ENCODE data around the gene CHN2. TPM values are rescaled to one million over a fixed set of nuclear protein-coding genes. Genes with fewer than 3 reads are reported as not detected.

CHN2 gene
- polyA plus RNA-seq, 1 donor from 2014 or later: 136 TPM

- H3K27ac ChIP-seq (ENCODE audit: low read length): no peak overlapping the region
Measured at GRCh38 chr7:29272057-29272456, 77.5 kb downstream of the CHN2 start.

GRCh38 chr7:29274146-29275017, 79.8 kb downstream of the CHN2 start:
- Histone ChIP-seq H3K79me2 (replicated peaks; ENCODE audit: insufficient read depth, low read length) (peaks cover 36% of the 10 kb centered on the region), H3K4me3 (ENCODE audit: low read length) (no peak overlapping the region), H3K4me2 (ENCODE audit: low read length) (no peak overlapping the region), H3K36me3 (ENCODE audit: insufficient read depth, low read length) (no peaks in the 10 kb centered on the region), H3K27me3 (ENCODE audit: insufficient read depth, low read depth, low read length) (no peaks in the 10 kb centered on the region), H3K9me3 (ENCODE audit: low read length) (no peaks in the 10 kb centered on the region), H3K9me2 (ENCODE audit: insufficient read depth, low read length) (no peaks in the 10 kb centered on the region), H2AFZ (ENCODE audit: low read depth, low read length) (no peak overlapping the region), H3F3A (ENCODE audit: insufficient read depth, low read length, poor library complexity, severe bottlenecking) (no peaks in the 10 kb centered on the region), H4K20me1 (ENCODE audit: insufficient read depth) (peaks cover 9% of the 10 kb centered on the region), H3K9ac (ENCODE audit: low read length) (peak overlapping the region; percentile 0), H3K27ac (ENCODE audit: low read length) (no peak overlapping the region)
- TF ChIP-seq RAD21 (conservative IDR thresholded peaks at IDR 0.05) (no peak), EZH2 (IDR thresholded peaks at IDR 0.05; ENCODE audit: borderline replicate concordance, insufficient read depth, low read length, poor library complexity, severe bottlenecking) (no peak), CTCF (IDR thresholded peaks at IDR 0.05; ENCODE audit: poor library complexity, severe bottlenecking) (no peak), MXI1 (conservative IDR thresholded peaks at IDR 0.05; ENCODE audit: poor library complexity, severe bottlenecking) (no peak), REST (IDR thresholded peaks at IDR 0.05; ENCODE audit: borderline replicate concordance) (no peak), SMC3 (conservative IDR thresholded peaks at IDR 0.05; ENCODE audit: poor library complexity) (no peak), TAF1 (IDR thresholded peaks at IDR 0.05; ENCODE audit: low read depth) (no peak), POLR2AphosphoS5 (IDR thresholded peaks at IDR 0.05) (no peak), EP300 (conservative IDR thresholded peaks at IDR 0.05; ENCODE audit: poor library complexity, severe bottlenecking) (no peak)

More at GRCh38 chr7:29272057-29272456, 77.5 kb downstream of the CHN2 start:
- Histone ChIP-seq H2AFZ (ENCODE audit: low read depth, low read length) (no peak overlapping the region), H3K9ac (ENCODE audit: low read length) (no peak overlapping the region), H3K4me3 (ENCODE audit: low read length) (no peak overlapping the region), H4K20me1 (ENCODE audit: insufficient read depth) (peaks cover 9% of the 10 kb centered on the region), H3K4me2 (ENCODE audit: low read length) (no peak overlapping the region), H3K36me3 (ENCODE audit: insufficient read depth, low read length) (no peaks in the 10 kb centered on the region), H3F3A (ENCODE audit: insufficient read depth, low read length, poor library complexity, severe bottlenecking) (no peaks in the 10 kb centered on the region), H3K79me2 (replicated peaks; ENCODE audit: insufficient read depth, low read length) (peaks cover 26% of the 10 kb centered on the region), H3K27me3 (ENCODE audit: insufficient read depth, low read depth, low read length) (no peaks in the 10 kb centered on the region), H3K9me3 (ENCODE audit: low read length) (no peaks in the 10 kb centered on the region), H3K9me2 (ENCODE audit: insufficient read depth, low read length) (no peaks in the 10 kb centered on the region)
- no peak for TF ChIP-seq SMC3 (conservative IDR thresholded peaks at IDR 0.05; ENCODE audit: poor library complexity)
- no peak for TF ChIP-seq MXI1 (conservative IDR thresholded peaks at IDR 0.05; ENCODE audit: poor library complexity, severe bottlenecking)
